ENCODE data around the gene ATMIN. TPM values are rescaled to one million over a fixed set of nuclear protein-coding genes. Genes with fewer than 3 reads are reported as not detected.

Gene ATMIN
- total RNA-seq, 1 donor from 2014 or later = 43.2 TPM

- Mint-ChIP-seq H3K4me1 (peaks cover 22% of the 10 kb centered on the region), H3K27ac (no peak overlapping the region), H3K9me3 (no peaks in the 10 kb centered on the region), H3K4me3 (no peak overlapping the region), H3K27me3 (ENCODE audit: low read depth) (no peaks in the 10 kb centered on the region), H3K36me3 (peaks cover 4% of the 10 kb centered on the region)
- no peak for TF ChIP-seq CTCF (IDR thresholded peaks at IDR 0.05; ENCODE audit: unreplicated experiment)
- no peak for DNase-seq (ENCODE audit: low spot score in 2 of 2, unreplicated experiment in 2 of 2)
Observed at GRCh38 chr16:80991792-80992430, 43.7 kb upstream of the ATMIN start.

- peak overlapping the region; percentile 89 for H3K27ac Mint-ChIP-seq
- peaks cover 23% of the 10 kb centered on the region for H3K4me1 Mint-ChIP-seq
- peaks cover 4% of the 10 kb centered on the region for H3K36me3 Mint-ChIP-seq
- H3K27me3 Mint-ChIP-seq (ENCODE audit: low read depth) = no peaks in the 10 kb centered on the region
- no peak for TF ChIP-seq CTCF (IDR thresholded peaks at IDR 0.05; ENCODE audit: unreplicated experiment)
- H3K4me3 Mint-ChIP-seq = no peak overlapping the region
- H3K9me3 Mint-ChIP-seq = no peaks in the 10 kb centered on the region
- DNase-seq (ENCODE audit: low spot score in 2 of 2, unreplicated experiment in 2 of 2) = no peak
Observed at GRCh38 chr16:80992676-80993293, 42.9 kb upstream of the ATMIN start.

GRCh38 chr16:80993307-80993706 is 42.3 kb upstream of the ATMIN start:
- DNase-seq (ENCODE audit: low spot score in 2 of 2, unreplicated experiment in 2 of 2) = no peak
- peaks cover 23% of the 10 kb centered on the region for H3K4me1 Mint-ChIP-seq
- H3K27me3 Mint-ChIP-seq (ENCODE audit: low read depth) = no peaks in the 10 kb centered on the region
- no peak overlapping the region for H3K4me3 Mint-ChIP-seq
- H3K36me3 Mint-ChIP-seq = peaks cover 4% of the 10 kb centered on the region
- H3K27ac Mint-ChIP-seq = peak overlapping the region; percentile 89
- no peak for TF ChIP-seq CTCF (IDR thresholded peaks at IDR 0.05; ENCODE audit: unreplicated experiment)
- no peaks in the 10 kb centered on the region for H3K9me3 Mint-ChIP-seq

- H3K9me3 Mint-ChIP-seq = peaks cover 3% of the 10 kb centered on the region
- peaks cover 4% of the 10 kb centered on the region for H3K36me3 Mint-ChIP-seq
- H3K27me3 Mint-ChIP-seq (ENCODE audit: low read depth) = no peaks in the 10 kb centered on the region
- DNase-seq (ENCODE audit: low spot score in 2 of 2, unreplicated experiment in 2 of 2) = no peak
- peak overlapping the region; percentile 54 for H3K27ac Mint-ChIP-seq
- no peak for TF ChIP-seq CTCF (IDR thresholded peaks at IDR 0.05; ENCODE audit: unreplicated experiment)
- no peak overlapping the region for H3K4me3 Mint-ChIP-seq
- peaks cover 23% of the 10 kb centered on the region for H3K4me1 Mint-ChIP-seq
Observed at GRCh38 chr16:80993834-80994233, 41.8 kb upstream of the ATMIN start.

GRCh38 chr16:80994451-80994850 is 41.2 kb upstream of the ATMIN start:
- H3K4me1 Mint-ChIP-seq = peaks cover 23% of the 10 kb centered on the region
- peaks cover 6% of the 10 kb centered on the region for H3K9me3 Mint-ChIP-seq
- TF ChIP-seq CTCF (IDR thresholded peaks at IDR 0.05; ENCODE audit: unreplicated experiment) = no peak
- H3K36me3 Mint-ChIP-seq = peaks cover 4% of the 10 kb centered on the region
- no peak for DNase-seq (ENCODE audit: low spot score in 2 of 2, unreplicated experiment in 2 of 2)
- no peaks in the 10 kb centered on the region for H3K27me3 Mint-ChIP-seq (ENCODE audit: low read depth)
- peak overlapping the region; percentile 54 for H3K27ac Mint-ChIP-seq
- no peak overlapping the region for H3K4me3 Mint-ChIP-seq
